ENCODE results near the gene CDC73. TPM values are rescaled to one million over a fixed set of nuclear protein-coding genes. Genes with fewer than 3 reads are reported as not detected.
A peak's percentile ranks its signal among the peaks of the same experiment; 100 is the strongest.

Gene CDC73
- total RNA-seq, 2 donors from 2014 or later = 52.8 to 53.0 TPM

- no peaks in the 10 kb centered on the region for H3K9me3 Mint-ChIP-seq
- peaks cover 3% of the 10 kb centered on the region for H3K4me1 ChIP-seq (ENCODE audit: control insufficient read depth, insufficient read depth, low read length)
- no peak overlapping the region for H3K27ac ChIP-seq (ENCODE audit: low read depth, low read length)
- no peaks in the 10 kb centered on the region for H3K27me3 Mint-ChIP-seq (ENCODE audit: insufficient read depth)
- H3K4me3 ChIP-seq (ENCODE audit: low read length) = no peak overlapping the region
- H3K9me3 ChIP-seq (ENCODE audit: control insufficient read depth, low read length) = no peaks in the 10 kb centered on the region
- no peaks in the 10 kb centered on the region for H3K27me3 ChIP-seq (ENCODE audit: control insufficient read depth, insufficient read depth, low read length, poor library complexity, severe bottlenecking)
- no peak for TF ChIP-seq CTCF (conservative IDR thresholded peaks at IDR 0.05)
- no peak for DNase-seq
- H3K27ac Mint-ChIP-seq = no peak overlapping the region
- WGBS, 2 experiments (ENCODE audit: insufficient coverage in 1 of 2, insufficient read length in 1 of 2) = no CpG with 5 or more reads among the region's 1 CpG
- H3K4me1 Mint-ChIP-seq = peaks cover 20% of the 10 kb centered on the region
- H3K36me3 Mint-ChIP-seq (ENCODE audit: low read depth) = peaks cover 2% of the 10 kb centered on the region
- no peaks in the 10 kb centered on the region for H3K36me3 ChIP-seq (ENCODE audit: control insufficient read depth, insufficient read depth, low read length)
- no peak overlapping the region for H3K4me3 Mint-ChIP-seq
- H3K9ac ChIP-seq (ENCODE audit: extremely low read depth, low read length, poor library complexity, severe bottlenecking) = no peak overlapping the region
Measured at GRCh38 chr1:193184776-193185175, 62.9 kb downstream of the CDC73 start.

GRCh38 chr1:193185211-193185610 lies 63.4 kb downstream of the CDC73 start:
- peaks cover 3% of the 10 kb centered on the region for H3K4me1 ChIP-seq (ENCODE audit: control insufficient read depth, insufficient read depth, low read length)
- Mint-ChIP-seq H3K4me3 (no peak overlapping the region), H3K4me1 (peaks cover 20% of the 10 kb centered on the region), H3K9me3 (peaks cover 2% of the 10 kb centered on the region), H3K27ac (peak overlapping the region; percentile 13), H3K36me3 (ENCODE audit: low read depth) (peaks cover 2% of the 10 kb centered on the region), H3K27me3 (ENCODE audit: insufficient read depth) (no peaks in the 10 kb centered on the region)
- no peak for DNase-seq
- no peak overlapping the region for H3K9ac ChIP-seq (ENCODE audit: extremely low read depth, low read length, poor library complexity, severe bottlenecking)
- H3K9me3 ChIP-seq (ENCODE audit: control insufficient read depth, low read length) = no peaks in the 10 kb centered on the region
- WGBS, 2 experiments (ENCODE audit: insufficient coverage in 1 of 2, insufficient read length in 1 of 2) = 100% methylated on average over 1 of the region's 2 CpGs; no CpG with 5 or more reads in 1 of the 2 experiments
- peak overlapping the region; percentile 89 for H3K27ac ChIP-seq (ENCODE audit: low read depth, low read length)
- TF ChIP-seq CTCF (conservative IDR thresholded peaks at IDR 0.05) = no peak
- H3K36me3 ChIP-seq (ENCODE audit: control insufficient read depth, insufficient read depth, low read length) = no peaks in the 10 kb centered on the region
- H3K4me3 ChIP-seq (ENCODE audit: low read length) = no peak overlapping the region
- no peaks in the 10 kb centered on the region for H3K27me3 ChIP-seq (ENCODE audit: control insufficient read depth, insufficient read depth, low read length, poor library complexity, severe bottlenecking)

GRCh38 chr1:193185901-193186731 lies 64.3 kb downstream of the CDC73 start, which contains the start of gene B3GALT2:
Gene B3GALT2, minus strand, starts transcription at chr1:193186613. Its CDS starts 5,051 bp downstream, at chr1:193181562.
- TF ChIP-seq CTCF (conservative IDR thresholded peaks at IDR 0.05) = no peak
- Histone ChIP-seq H3K36me3 (ENCODE audit: control insufficient read depth, insufficient read depth, low read length) (no peaks in the 10 kb centered on the region), H3K27me3 (ENCODE audit: control insufficient read depth, insufficient read depth, low read length, poor library complexity, severe bottlenecking) (no peaks in the 10 kb centered on the region), H3K27ac (ENCODE audit: low read depth, low read length) (peak within 1 kb of the TSS; percentile 89), H3K9ac (ENCODE audit: extremely low read depth, low read length, poor library complexity, severe bottlenecking) (no peak within 1 kb of the TSS), H3K9me3 (ENCODE audit: control insufficient read depth, low read length) (peaks cover 7% of the 10 kb centered on the region), H3K4me3 (ENCODE audit: low read length) (no peak within 1 kb of the TSS), H3K4me1 (ENCODE audit: control insufficient read depth, insufficient read depth, low read length) (peaks cover 3% of the 10 kb centered on the region)
- Mint-ChIP-seq H3K36me3 (ENCODE audit: low read depth) (peaks cover 10% of the 10 kb centered on the region), H3K4me1 (peaks cover 20% of the 10 kb centered on the region), H3K9me3 (peaks cover 11% of the 10 kb centered on the region), H3K27ac (no peak within 1 kb of the TSS), H3K4me3 (no peak within 1 kb of the TSS), H3K27me3 (ENCODE audit: insufficient read depth) (no peaks in the 10 kb centered on the region)
- 66 to 84% methylated on average over 11 to 13 of the region's 13 CpGs for WGBS, 2 experiments (ENCODE audit: insufficient coverage in 1 of 2, insufficient read length in 1 of 2)
- DNase-seq = no peak

Measured in endodermal cell (in vitro differentiated cells).